ENCODE results near the gene MMP28.

GRCh38 chr17:35842239-35842638 lies 46.8 kb upstream of the MMP28 start:
- TF ChIP-seq CTCF (IDR thresholded peaks at IDR 0.05) (no peak), POLR2A (IDR thresholded peaks at IDR 0.05) (no peak)

Measured in lower leg skin (tissue), 3 donors.